ENCODE results near the gene ACAN.
"Not testable (repeated sequence)": the region's sequence is repeated elsewhere in the genome, so short reads cannot be mapped to it uniquely, and the experiment has no call there.

Gene ACAN

GRCh38 chr15:88918738-88919137 lies 115.5 kb downstream of the ACAN start:
- TF ChIP-seq CTCF (IDR thresholded peaks at IDR 0.05; ENCODE audit: low read depth, low read length) = no peak
- Histone ChIP-seq H3K27me3 (ENCODE audit: insufficient read depth, low read depth, severe bottlenecking) (no peaks in the 10 kb centered on the region), H3K27ac (no peak overlapping the region), H3K9me3 (ENCODE audit: severe bottlenecking) (no peaks in the 10 kb centered on the region), H3K36me3 (no peaks in the 10 kb centered on the region), H3K4me3 (ENCODE audit: low read depth, low read length) (no peak overlapping the region)
- DNase-seq = no peak

GRCh38 chr15:88920186-88920891 lies 117.1 kb downstream of the ACAN start:
- no peaks in the 10 kb centered on the region for H3K27me3 ChIP-seq (ENCODE audit: insufficient read depth, low read depth, severe bottlenecking)
- DNase-seq = no peak
- no peak for TF ChIP-seq CTCF (IDR thresholded peaks at IDR 0.05; ENCODE audit: low read depth, low read length)
- H3K27ac ChIP-seq = no peak overlapping the region
- H3K9me3 ChIP-seq (ENCODE audit: severe bottlenecking) = no peaks in the 10 kb centered on the region
- no peaks in the 10 kb centered on the region for H3K36me3 ChIP-seq
- H3K4me3 ChIP-seq (ENCODE audit: low read depth, low read length) = no peak overlapping the region

GRCh38 chr15:88920892-88921435 lies 117.7 kb downstream of the ACAN start:
- not testable (repeated sequence) for DNase-seq; H3K36me3 ChIP-seq; H3K4me3 ChIP-seq (ENCODE audit: low read depth, low read length); H3K27ac ChIP-seq; H3K27me3 ChIP-seq (ENCODE audit: insufficient read depth, low read depth, severe bottlenecking); H3K9me3 ChIP-seq (ENCODE audit: severe bottlenecking)
